Measurements from ENCODE around the gene MTHFR.

MTHFR gene

GRCh38 chr1:11761285-11761684, 44.5 kb downstream of the MTHFR start:
- TF ChIP-seq CTCF (IDR thresholded peaks at IDR 0.05; ENCODE audit: poor library complexity, severe bottlenecking) = no peak
- no peak overlapping the region for H3K4me3 ChIP-seq (ENCODE audit: severe bottlenecking)
- ATAC-seq (ENCODE audit: low read depth) = no peak
- H3K27me3 ChIP-seq (ENCODE audit: insufficient read depth, poor library complexity, severe bottlenecking) = no peaks in the 10 kb centered on the region
- no peaks in the 10 kb centered on the region for H3K9me3 ChIP-seq (ENCODE audit: severe bottlenecking)
- H3K27ac ChIP-seq (ENCODE audit: poor library complexity, severe bottlenecking) = no peak overlapping the region
- no peaks in the 10 kb centered on the region for H3K4me1 ChIP-seq (ENCODE audit: insufficient read depth, poor library complexity, severe bottlenecking)
- H3K36me3 ChIP-seq (ENCODE audit: low read depth) = no peaks in the 10 kb centered on the region
- no peak for DNase-seq (ENCODE audit: low spot score)

- Histone ChIP-seq H3K36me3 (ENCODE audit: low read depth) (no peaks in the 10 kb centered on the region), H3K27ac (ENCODE audit: poor library complexity, severe bottlenecking) (no peak overlapping the region), H3K27me3 (ENCODE audit: insufficient read depth, poor library complexity, severe bottlenecking) (no peaks in the 10 kb centered on the region), H3K9me3 (ENCODE audit: severe bottlenecking) (no peaks in the 10 kb centered on the region), H3K4me1 (ENCODE audit: insufficient read depth, poor library complexity, severe bottlenecking) (no peaks in the 10 kb centered on the region), H3K4me3 (ENCODE audit: severe bottlenecking) (no peak overlapping the region)
- DNase-seq (ENCODE audit: low spot score) (no peak), ATAC-seq (ENCODE audit: low read depth) (no peak)
- TF ChIP-seq CTCF (IDR thresholded peaks at IDR 0.05; ENCODE audit: poor library complexity, severe bottlenecking) = no peak
Observed at GRCh38 chr1:11759791-11760190, 46.0 kb downstream of the MTHFR start.

- ATAC-seq (ENCODE audit: low read depth) (no peak), DNase-seq (ENCODE audit: low spot score) (no peak)
- Histone ChIP-seq H3K4me3 (ENCODE audit: severe bottlenecking) (no peak overlapping the region), H3K9me3 (ENCODE audit: severe bottlenecking) (no peaks in the 10 kb centered on the region), H3K36me3 (ENCODE audit: low read depth) (no peaks in the 10 kb centered on the region), H3K27ac (ENCODE audit: poor library complexity, severe bottlenecking) (no peak overlapping the region), H3K27me3 (ENCODE audit: insufficient read depth, poor library complexity, severe bottlenecking) (no peaks in the 10 kb centered on the region), H3K4me1 (ENCODE audit: insufficient read depth, poor library complexity, severe bottlenecking) (no peaks in the 10 kb centered on the region)
- no peak for TF ChIP-seq CTCF (IDR thresholded peaks at IDR 0.05; ENCODE audit: poor library complexity, severe bottlenecking)
Observed at GRCh38 chr1:11757047-11757446, 48.7 kb downstream of the MTHFR start.

GRCh38 chr1:11753555-11754208, 52.1 kb downstream of the MTHFR start:
- H3K27ac ChIP-seq (ENCODE audit: poor library complexity, severe bottlenecking) = no peak overlapping the region
- no peaks in the 10 kb centered on the region for H3K4me1 ChIP-seq (ENCODE audit: insufficient read depth, poor library complexity, severe bottlenecking)
- no peak overlapping the region for H3K4me3 ChIP-seq (ENCODE audit: severe bottlenecking)
- no peaks in the 10 kb centered on the region for H3K27me3 ChIP-seq (ENCODE audit: insufficient read depth, poor library complexity, severe bottlenecking)
- no peaks in the 10 kb centered on the region for H3K9me3 ChIP-seq (ENCODE audit: severe bottlenecking)
- no peak for ATAC-seq (ENCODE audit: low read depth)
- H3K36me3 ChIP-seq (ENCODE audit: low read depth) = peaks cover 14% of the 10 kb centered on the region
- TF ChIP-seq CTCF (IDR thresholded peaks at IDR 0.05; ENCODE audit: poor library complexity, severe bottlenecking) = no peak
- DNase-seq (ENCODE audit: low spot score) = no peak

- H3K4me3 ChIP-seq (ENCODE audit: severe bottlenecking) = no peak overlapping the region
- H3K27me3 ChIP-seq (ENCODE audit: insufficient read depth, poor library complexity, severe bottlenecking) = no peaks in the 10 kb centered on the region
- DNase-seq (ENCODE audit: low spot score) (no peak), ATAC-seq (ENCODE audit: low read depth) (no peak)
- no peak overlapping the region for H3K27ac ChIP-seq (ENCODE audit: poor library complexity, severe bottlenecking)
- peaks cover 22% of the 10 kb centered on the region for H3K36me3 ChIP-seq (ENCODE audit: low read depth)
- TF ChIP-seq CTCF (IDR thresholded peaks at IDR 0.05; ENCODE audit: poor library complexity, severe bottlenecking) = no peak
- H3K9me3 ChIP-seq (ENCODE audit: severe bottlenecking) = no peaks in the 10 kb centered on the region
- no peaks in the 10 kb centered on the region for H3K4me1 ChIP-seq (ENCODE audit: insufficient read depth, poor library complexity, severe bottlenecking)
Observed at GRCh38 chr1:11752359-11753088, 53.2 kb downstream of the MTHFR start.

Data from RWPE2 (cell line).